Kidney (tissue), 14 donors: ENCODE results near the gene JAKMIP1. TPM values are rescaled to one million over a fixed set of nuclear protein-coding genes. Genes with fewer than 3 reads are reported as not detected.

Experiments
- DNase-seq, 5 donors: peaks; one replicate each; pipeline ENCODE4 v3.0.0-alpha.2; 2013 to 2020
- FAIRE-seq: peaks from 2 replicates; lab custom pipeline; 2012; peaks lifted over from hg19 to GRCh38; lab: Jason Lieb, UNC
- H3K27ac ChIP-seq, 2 donors: one replicate each; pipeline ENCODE4 v1.7.0; 2013; ENCODE audit warnings: low read depth in 2 of 2, low read length in 2 of 2, inconsistent platforms in 1 of 2
- H3K27me3 ChIP-seq: one replicate; pipeline ENCODE4 v1.7.1; 2013; ENCODE audit warnings: low read length, inconsistent platforms; ENCODE audit not compliant: control insufficient read depth, insufficient read depth
- H3K36me3 ChIP-seq, 3 donors: one replicate each; pipeline versions ENCODE4 v1.7.0 to v1.7.1; 2013; ENCODE audit warnings: low read length in 3 of 3, control low read depth in 1 of 3, inconsistent platforms in 1 of 3; ENCODE audit not compliant: insufficient read depth in 3 of 3, control insufficient read depth in 2 of 3
- H3K4me1 ChIP-seq, 3 donors: one replicate each; pipeline versions ENCODE4 v1.7.0 to v1.7.1; 2013; ENCODE audit warnings: low read length in 3 of 3, inconsistent platforms in 1 of 3, low read depth in 1 of 3; ENCODE audit not compliant: control insufficient read depth in 2 of 3, insufficient read depth in 2 of 3
- H3K4me3 ChIP-seq, 3 donors: one replicate each; pipeline versions ENCODE4 v1.7.0 to v1.8.1; 2013; ENCODE audit warnings: low read length in 3 of 3, control low read depth in 1 of 3, inconsistent platforms in 1 of 3
- H3K9ac ChIP-seq, 3 donors: one replicate each; pipeline versions ENCODE4 v1.7.0 to v1.7.1; 2013; ENCODE audit warnings: low read length in 3 of 3, control low read depth in 1 of 3, inconsistent platforms in 1 of 3
- H3K9me3 ChIP-seq, 3 donors: one replicate each; pipeline versions ENCODE4 v1.7.0 to v1.7.1; 2013; ENCODE audit warnings: low read length in 3 of 3, control low read depth in 1 of 3, inconsistent platforms in 1 of 3; ENCODE audit not compliant: control insufficient read depth in 2 of 3, insufficient read depth in 1 of 3
- intact Hi-C: fragments of 100-400 bp; cut with DNase I; formaldehyde crosslinking; loops from one replicate; pipeline ENCODE4 v1.11.1; 2022
- polyA plus RNA-seq: library from polyadenylated mRNA; stranded (reverse); fragments of 350-450 nt; fragmentation: Illumina TruSeq; extraction: RNeasy Lipid Tissue Mini Kit (QIAGEN cat#74804); gene quantifications from one replicate; pipeline ENCODE4 v1.2.3, GENCODE V29; 2014; ENCODE audit warnings: low read depth, low replicate concordance; ENCODE audit not compliant: insufficient read depth
- total RNA-seq: library from RNA; stranded (reverse); fragmentation: NEBNext Ultra II Directional; extraction: Animal tissue kit (Norgen Biotek cat#: 25700); gene quantifications from one replicate; pipeline ENCODE4 v1.2.1, GENCODE V29; 2021
- TF ChIP-seq, protein P1 (sequence below): IDR thresholded peaks from 3 replicates; pipeline ENCODE4 v1.5.1; 2012; ENCODE audit warnings: mild to moderate bottlenecking, moderate library complexity, borderline replicate concordance; ENCODE audit not compliant: insufficient read depth; ENCODE audit errors: extremely low read depth
- donor health status: control.
- donor health status: control.
- donor health status: control.
- donor health status: control.
- donor health status: control.
- donor health status: DM: yes; HTN: yes; CAD: no.
- donor health status: Normal renal cell carcinoma (clear cell type).

Gene JAKMIP1
- total and polyA plus RNA-seq, 2 donors from 2014 or later, result 0.69 TPM; not detected in 1

DNA sequence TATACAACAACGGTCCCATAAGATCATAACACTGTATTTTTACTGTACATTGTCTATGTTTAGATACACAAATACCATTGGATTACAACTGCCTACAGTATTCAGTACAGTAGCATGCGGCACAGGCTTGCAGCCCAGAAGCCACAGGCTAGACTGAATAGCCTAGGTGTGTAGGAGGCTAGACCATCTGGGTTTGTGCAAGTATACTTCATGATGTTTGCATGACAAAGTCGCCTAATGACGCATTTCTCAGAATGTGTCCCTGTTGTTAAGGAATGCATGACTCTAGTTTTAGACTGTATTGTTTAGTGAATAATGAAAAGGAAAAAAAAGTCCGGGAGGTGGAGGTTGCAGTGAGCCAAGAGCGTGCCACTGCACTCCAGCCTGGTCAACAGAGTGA, 125.6 kb downstream of the JAKMIP1 start:
- Histone ChIP-seq H3K36me3 (no peaks in the 10 kb centered on the region), H3K27me3 (no peaks in the 10 kb centered on the region), H3K4me1 (no peaks in the 10 kb centered on the region), H3K27ac (no peak overlapping the region), H3K4me3 (no peak overlapping the region), H3K9ac (no peak overlapping the region), H3K9me3 (no peaks in the 10 kb centered on the region)
- FAIRE-seq (no peak), DNase-seq (no peak)
- intact Hi-C loops, result no loop called here
- TF ChIP-seq, protein P1, sequence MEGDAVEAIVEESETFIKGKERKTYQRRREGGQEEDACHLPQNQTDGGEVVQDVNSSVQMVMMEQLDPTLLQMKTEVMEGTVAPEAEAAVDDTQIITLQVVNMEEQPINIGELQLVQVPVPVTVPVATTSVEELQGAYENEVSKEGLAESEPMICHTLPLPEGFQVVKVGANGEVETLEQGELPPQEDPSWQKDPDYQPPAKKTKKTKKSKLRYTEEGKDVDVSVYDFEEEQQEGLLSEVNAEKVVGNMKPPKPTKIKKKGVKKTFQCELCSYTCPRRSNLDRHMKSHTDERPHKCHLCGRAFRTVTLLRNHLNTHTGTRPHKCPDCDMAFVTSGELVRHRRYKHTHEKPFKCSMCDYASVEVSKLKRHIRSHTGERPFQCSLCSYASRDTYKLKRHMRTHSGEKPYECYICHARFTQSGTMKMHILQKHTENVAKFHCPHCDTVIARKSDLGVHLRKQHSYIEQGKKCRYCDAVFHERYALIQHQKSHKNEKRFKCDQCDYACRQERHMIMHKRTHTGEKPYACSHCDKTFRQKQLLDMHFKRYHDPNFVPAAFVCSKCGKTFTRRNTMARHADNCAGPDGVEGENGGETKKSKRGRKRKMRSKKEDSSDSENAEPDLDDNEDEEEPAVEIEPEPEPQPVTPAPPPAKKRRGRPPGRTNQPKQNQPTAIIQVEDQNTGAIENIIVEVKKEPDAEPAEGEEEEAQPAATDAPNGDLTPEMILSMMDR, result no peak

DNA sequence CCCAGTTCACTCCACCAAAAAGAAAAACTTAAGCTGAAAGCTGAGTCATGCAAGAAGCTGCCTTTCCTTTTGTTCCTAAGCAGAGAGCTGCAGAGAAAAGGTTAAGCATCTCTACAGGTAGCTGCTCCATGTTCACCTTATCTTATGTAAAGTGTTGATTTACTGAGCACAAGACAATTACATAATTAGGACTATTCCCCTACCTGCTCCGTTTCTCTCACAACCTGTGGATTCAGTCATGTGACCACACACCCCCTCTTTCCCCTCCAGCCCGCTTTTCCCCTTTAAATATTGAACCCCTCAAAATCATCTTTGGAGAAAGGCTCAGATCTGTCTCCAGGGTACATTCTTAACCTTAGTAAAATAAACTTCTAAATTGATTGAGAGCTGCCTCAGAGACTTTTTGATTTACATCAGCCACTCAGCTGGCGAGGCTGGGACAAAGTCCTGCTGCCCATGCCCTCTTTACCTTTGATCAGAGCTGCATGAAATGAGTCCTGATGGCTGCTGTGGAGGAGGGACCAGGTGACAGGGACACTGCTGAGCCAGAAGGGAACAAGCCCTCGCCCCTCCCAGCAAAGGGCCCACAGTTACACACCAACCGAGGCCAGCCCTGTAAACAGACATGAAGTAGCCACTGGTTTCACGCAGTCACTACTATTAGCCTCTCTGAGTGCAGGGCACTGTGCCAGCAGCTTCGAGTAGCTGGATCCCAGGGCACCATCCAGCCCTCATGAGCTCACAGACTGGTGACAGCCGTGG, 128.2 kb downstream of the JAKMIP1 start:
- no peaks in the 10 kb centered on the region for H3K4me1 ChIP-seq
- no peak for FAIRE-seq
- intact Hi-C loops, result no loop called here
- no peak overlapping the region for H3K9ac ChIP-seq
- H3K27me3 ChIP-seq, result no peaks in the 10 kb centered on the region
- no peak overlapping the region for H3K4me3 ChIP-seq
- peak in 4 of 5 donors; percentile 59 to 75 (median 66) for DNase-seq
- TF ChIP-seq, protein P1, result no peak
- no peaks in the 10 kb centered on the region for H3K36me3 ChIP-seq
- H3K27ac ChIP-seq, result peak overlapping the region in 1 of 2 donors; percentile 41
- H3K9me3 ChIP-seq, result no peaks in the 10 kb centered on the region

DNA sequence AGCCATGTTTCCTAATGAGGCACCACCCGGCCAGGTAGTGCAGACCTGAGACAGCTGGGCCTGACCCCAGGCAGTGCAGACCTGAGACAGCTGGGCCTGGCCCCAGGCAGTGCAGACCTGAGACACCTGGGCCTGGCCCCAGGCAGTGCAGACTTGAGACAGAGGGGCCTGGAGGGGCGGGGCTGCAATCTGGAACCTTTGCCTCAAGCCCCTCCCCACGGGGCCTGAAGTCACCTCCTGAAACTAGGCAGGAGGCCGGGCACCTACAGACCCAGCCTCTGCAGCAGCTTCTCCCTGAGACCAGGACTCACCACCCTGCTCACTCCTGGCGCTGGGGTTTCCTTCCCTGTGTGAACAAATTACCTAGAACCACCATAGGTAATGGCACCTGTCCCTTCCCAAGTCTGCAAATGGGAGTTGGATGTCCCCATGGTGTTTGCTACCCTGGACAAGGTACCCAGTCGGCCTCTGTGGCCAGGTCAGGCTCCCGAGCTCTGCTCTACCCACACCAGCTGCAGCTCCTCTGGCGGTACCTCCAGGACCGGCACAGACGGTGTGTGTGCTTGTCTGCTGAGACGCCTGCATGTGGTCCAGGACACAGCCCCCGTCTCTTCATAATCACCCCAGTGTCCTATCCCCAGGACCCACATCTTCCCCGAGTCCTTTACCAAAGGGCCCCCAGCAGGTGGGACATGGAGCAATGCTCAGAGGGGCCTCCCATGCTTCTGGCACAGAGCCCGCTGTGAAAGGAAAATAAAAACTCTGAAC, 129.0 kb downstream of the JAKMIP1 start:
- H3K4me3 ChIP-seq, result no peak overlapping the region
- H3K36me3 ChIP-seq, result no peaks in the 10 kb centered on the region
- no peaks in the 10 kb centered on the region for H3K27me3 ChIP-seq
- H3K9ac ChIP-seq, result no peak overlapping the region
- DNase-seq (peak in 1 of 5 donors; percentile 22), FAIRE-seq (no peak)
- TF ChIP-seq, protein P1, result no peak
- H3K4me1 ChIP-seq, result no peaks in the 10 kb centered on the region
- intact Hi-C loops, result no loop called here
- no peak overlapping the region for H3K27ac ChIP-seq
- H3K9me3 ChIP-seq, result no peaks in the 10 kb centered on the region
